ENCODE data around the gene CEACAM5. TPM values are rescaled to one million over a fixed set of nuclear protein-coding genes. Genes with fewer than 3 reads are reported as not detected.

Gene CEACAM5
- total RNA-seq, 1 experiment from 2014 or later = 18.1 TPM

DNA sequence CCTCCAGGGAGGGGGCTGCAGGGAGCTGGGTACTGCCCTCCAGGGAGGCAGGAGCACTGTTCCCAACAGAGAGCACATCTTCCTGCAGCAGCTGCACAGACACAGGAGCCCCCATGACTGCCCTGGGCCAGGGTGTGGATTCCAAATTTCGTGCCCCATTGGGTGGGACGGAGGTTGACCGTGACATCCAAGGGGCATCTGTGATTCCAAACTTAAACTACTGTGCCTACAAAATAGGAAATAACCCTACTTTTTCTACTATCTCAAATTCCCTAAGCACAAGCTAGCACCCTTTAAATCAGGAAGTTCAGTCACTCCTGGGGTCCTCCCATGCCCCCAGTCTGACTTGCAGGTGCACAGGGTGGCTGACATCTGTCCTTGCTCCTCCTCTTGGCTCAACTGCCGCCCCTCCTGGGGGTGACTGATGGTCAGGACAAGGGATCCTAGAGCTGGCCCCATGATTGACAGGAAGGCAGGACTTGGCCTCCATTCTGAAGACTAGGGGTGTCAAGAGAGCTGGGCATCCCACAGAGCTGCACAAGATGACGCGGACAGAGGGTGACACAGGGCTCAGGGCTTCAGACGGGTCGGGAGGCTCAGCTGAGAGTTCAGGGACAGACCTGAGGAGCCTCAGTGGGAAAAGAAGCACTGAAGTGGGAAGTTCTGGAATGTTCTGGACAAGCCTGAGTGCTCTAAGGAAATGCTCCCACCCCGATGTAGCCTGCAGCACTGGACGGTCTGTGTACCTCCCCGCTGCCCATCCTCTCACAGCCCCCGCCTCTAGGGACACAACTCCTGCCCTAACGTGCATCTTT is 7.8 kb upstream of the CEACAM5 start:
- H3K4me2 ChIP-seq = no peak overlapping the region
- no peaks in the 10 kb centered on the region for H3K79me2 ChIP-seq (ENCODE audit: low read depth)
- peaks cover 8% of the 10 kb centered on the region; the same call in 1 of the 2 replicates for H3K27me3 ChIP-seq (ENCODE audit: insufficient read depth, low read depth)
- no peak overlapping the region for H2AFZ ChIP-seq
- intact Hi-C loops (cut with micrococcal nuclease; ENCODE audit: unreplicated experiment) = no loop called here
- 0 out of 2 replicates have a peak, but pooled peaks cover 10% of the 10 kb centered on the region for H3K4me1 ChIP-seq (replicated peaks; ENCODE audit: insufficient read depth)
- no peak overlapping the region for H3K4me3 ChIP-seq
- no peak overlapping the region for H3K27ac ChIP-seq
- no peaks in the 10 kb centered on the region for H3K9me3 ChIP-seq (ENCODE audit: insufficient read depth, low read depth)
- TF ChIP-seq EZH2 (IDR thresholded peaks at IDR 0.05; ENCODE audit: low read depth) = no peak
- TF ChIP-seq, protein P1, sequence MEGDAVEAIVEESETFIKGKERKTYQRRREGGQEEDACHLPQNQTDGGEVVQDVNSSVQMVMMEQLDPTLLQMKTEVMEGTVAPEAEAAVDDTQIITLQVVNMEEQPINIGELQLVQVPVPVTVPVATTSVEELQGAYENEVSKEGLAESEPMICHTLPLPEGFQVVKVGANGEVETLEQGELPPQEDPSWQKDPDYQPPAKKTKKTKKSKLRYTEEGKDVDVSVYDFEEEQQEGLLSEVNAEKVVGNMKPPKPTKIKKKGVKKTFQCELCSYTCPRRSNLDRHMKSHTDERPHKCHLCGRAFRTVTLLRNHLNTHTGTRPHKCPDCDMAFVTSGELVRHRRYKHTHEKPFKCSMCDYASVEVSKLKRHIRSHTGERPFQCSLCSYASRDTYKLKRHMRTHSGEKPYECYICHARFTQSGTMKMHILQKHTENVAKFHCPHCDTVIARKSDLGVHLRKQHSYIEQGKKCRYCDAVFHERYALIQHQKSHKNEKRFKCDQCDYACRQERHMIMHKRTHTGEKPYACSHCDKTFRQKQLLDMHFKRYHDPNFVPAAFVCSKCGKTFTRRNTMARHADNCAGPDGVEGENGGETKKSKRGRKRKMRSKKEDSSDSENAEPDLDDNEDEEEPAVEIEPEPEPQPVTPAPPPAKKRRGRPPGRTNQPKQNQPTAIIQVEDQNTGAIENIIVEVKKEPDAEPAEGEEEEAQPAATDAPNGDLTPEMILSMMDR (conservative IDR thresholded peaks at IDR 0.05) = no peak
- no peak for DNase-seq
- ChIA-PET POLR2A (ENCODE audit: unreplicated experiment) (no interaction called here), CTCF (interaction anchor here (0.8 kb wide), 1 partner anchor 59 kb away, joined by 3 read pairs; no protein-coding TSS in a partner anchor)
- no peaks in the 10 kb centered on the region for H3K36me3 ChIP-seq (ENCODE audit: low read depth)
- no peaks in the 10 kb centered on the region for H3F3A ChIP-seq (ENCODE audit: insufficient read depth, low read depth)
- H4K20me1 ChIP-seq (ENCODE audit: insufficient read depth) = no peaks in the 10 kb centered on the region
- BruUV-seq (replicated peaks) = no TSS peak
- no peaks in the 10 kb centered on the region for H3K9me2 ChIP-seq (ENCODE audit: insufficient read depth)

DNA sequence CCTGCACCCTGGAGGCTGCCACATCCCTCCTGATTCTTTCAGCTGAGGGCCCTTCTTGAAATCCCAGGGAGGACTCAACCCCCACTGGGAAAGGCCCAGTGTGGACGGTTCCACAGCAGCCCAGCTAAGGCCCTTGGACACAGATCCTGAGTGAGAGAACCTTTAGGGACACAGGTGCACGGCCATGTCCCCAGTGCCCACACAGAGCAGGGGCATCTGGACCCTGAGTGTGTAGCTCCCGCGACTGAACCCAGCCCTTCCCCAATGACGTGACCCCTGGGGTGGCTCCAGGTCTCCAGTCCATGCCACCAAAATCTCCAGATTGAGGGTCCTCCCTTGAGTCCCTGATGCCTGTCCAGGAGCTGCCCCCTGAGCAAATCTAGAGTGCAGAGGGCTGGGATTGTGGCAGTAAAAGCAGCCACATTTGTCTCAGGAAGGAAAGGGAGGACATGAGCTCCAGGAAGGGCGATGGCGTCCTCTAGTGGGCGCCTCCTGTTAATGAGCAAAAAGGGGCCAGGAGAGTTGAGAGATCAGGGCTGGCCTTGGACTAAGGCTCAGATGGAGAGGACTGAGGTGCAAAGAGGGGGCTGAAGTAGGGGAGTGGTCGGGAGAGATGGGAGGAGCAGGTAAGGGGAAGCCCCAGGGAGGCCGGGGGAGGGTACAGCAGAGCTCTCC is 6.9 kb upstream of the CEACAM5 start:
- Histone ChIP-seq H3K27ac (no peak overlapping the region), H3K4me2 (0 out of 2 replicates have a peak overlapping the region, but pooled peaks have one; percentile 12), H3K9me2 (ENCODE audit: insufficient read depth) (no peaks in the 10 kb centered on the region), H3K4me1 (replicated peaks; ENCODE audit: insufficient read depth) (0 out of 2 replicates have a peak, but pooled peaks cover 10% of the 10 kb centered on the region), H3K9me3 (ENCODE audit: insufficient read depth, low read depth) (no peaks in the 10 kb centered on the region), H3K27me3 (ENCODE audit: insufficient read depth, low read depth) (peaks cover 4% of the 10 kb centered on the region; the same call in 1 of the 2 replicates), H3F3A (ENCODE audit: insufficient read depth, low read depth) (no peaks in the 10 kb centered on the region), H3K4me3 (no peak overlapping the region), H2AFZ (no peak overlapping the region), H3K79me2 (ENCODE audit: low read depth) (no peaks in the 10 kb centered on the region), H4K20me1 (ENCODE audit: insufficient read depth) (no peaks in the 10 kb centered on the region), H3K36me3 (ENCODE audit: low read depth) (no peaks in the 10 kb centered on the region)
- intact Hi-C loops (cut with micrococcal nuclease; ENCODE audit: unreplicated experiment) = no loop called here
- DNase-seq = no peak
- no TSS peak for BruUV-seq (replicated peaks)
- TF ChIP-seq, protein P1 (conservative IDR thresholded peaks at IDR 0.05) = peak; percentile 55
- no peak for TF ChIP-seq EZH2 (IDR thresholded peaks at IDR 0.05; ENCODE audit: low read depth)
- ChIA-PET POLR2A (ENCODE audit: unreplicated experiment) (no interaction called here), CTCF (interaction anchor here (0.6 to 0.8 kb wide), 2 partner anchors 44 to 811 kb away, joined by 3 to 4 read pairs; no protein-coding TSS in a partner anchor)

DNA sequence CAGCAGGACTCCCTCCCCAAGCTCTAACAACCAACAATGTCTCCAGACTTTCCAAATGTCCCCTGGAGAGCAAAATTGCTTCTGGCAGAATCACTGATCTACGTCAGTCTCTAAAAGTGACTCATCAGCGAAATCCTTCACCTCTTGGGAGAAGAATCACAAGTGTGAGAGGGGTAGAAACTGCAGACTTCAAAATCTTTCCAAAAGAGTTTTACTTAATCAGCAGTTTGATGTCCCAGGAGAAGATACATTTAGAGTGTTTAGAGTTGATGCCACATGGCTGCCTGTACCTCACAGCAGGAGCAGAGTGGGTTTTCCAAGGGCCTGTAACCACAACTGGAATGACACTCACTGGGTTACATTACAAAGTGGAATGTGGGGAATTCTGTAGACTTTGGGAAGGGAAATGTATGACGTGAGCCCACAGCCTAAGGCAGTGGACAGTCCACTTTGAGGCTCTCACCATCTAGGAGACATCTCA is 6.2 kb upstream of the CEACAM5 start:
- Histone ChIP-seq H3K27ac (no peak overlapping the region), H3K9me2 (ENCODE audit: insufficient read depth) (no peaks in the 10 kb centered on the region), H3K79me2 (ENCODE audit: low read depth) (no peaks in the 10 kb centered on the region), H3K9me3 (ENCODE audit: insufficient read depth, low read depth) (no peaks in the 10 kb centered on the region), H2AFZ (no peak overlapping the region), H3K27me3 (ENCODE audit: insufficient read depth, low read depth) (no peaks in the 10 kb centered on the region), H3K36me3 (ENCODE audit: low read depth) (no peaks in the 10 kb centered on the region), H3K4me3 (no peak overlapping the region), H3K4me2 (0 out of 2 replicates have a peak overlapping the region, but pooled peaks have one; percentile 12), H3F3A (ENCODE audit: insufficient read depth, low read depth) (no peaks in the 10 kb centered on the region), H4K20me1 (ENCODE audit: insufficient read depth) (no peaks in the 10 kb centered on the region), H3K4me1 (replicated peaks; ENCODE audit: insufficient read depth) (peaks cover 12% of the 10 kb centered on the region; the same call in 1 of the 2 replicates)
- TF ChIP-seq EZH2 (IDR thresholded peaks at IDR 0.05; ENCODE audit: low read depth) = no peak
- TF ChIP-seq, protein P1 (conservative IDR thresholded peaks at IDR 0.05) = no peak
- intact Hi-C loops (cut with micrococcal nuclease; ENCODE audit: unreplicated experiment) = no loop called here
- POLR2A ChIA-PET (ENCODE audit: unreplicated experiment) = no interaction called here
- CTCF ChIA-PET = interaction anchor here (0.8 kb wide), 1 partner anchor 43 kb away, joined by 3 read pairs; no protein-coding TSS in a partner anchor
- DNase-seq = no peak
- no TSS peak for BruUV-seq (replicated peaks)

Data from PC-9 (cell line).